Activated B cell treated with CpG ODN at 0.5 μM for 24 hours (primary cell): ENCODE results near the gene CENPX. TPM values are rescaled to one million over a fixed set of nuclear protein-coding genes. Genes with fewer than 3 reads are reported as not detected.

Experiments
- ATAC-seq: fragments of 200-7000 bp; cut with Tn5 transposase; one replicate; pipeline ENCODE4 v1.10.0; 2021; ENCODE audit warnings: low read depth, mild to moderate bottlenecking, moderate library complexity
- CTCF ChIA-PET: fragments of 350-600 bp; sonication (Branson Sonifier 250); formaldehyde crosslinking; loops from one replicate; lab custom pipeline; 2021; ENCODE audit warnings: antibody characterized with exemption; lab: Charles Lee
- POLR2A ChIA-PET: fragments of 350-600 bp; sonication (Branson Sonifier 250); formaldehyde crosslinking; loops from one replicate; lab custom pipeline; 2021; ENCODE audit warnings: antibody characterized with exemption; lab: Charles Lee
- DNase-seq: peaks from one replicate; pipeline ENCODE4 v3.0.0; 2022
- H3K27ac Mint-ChIP-seq: one replicate; pipeline ENCODE4 v1.8.0; 2020; ENCODE audit warnings: mixed read lengths
- H3K27me3 Mint-ChIP-seq: one replicate; pipeline ENCODE4 v1.8.0; 2021; ENCODE audit warnings: mixed read lengths
- H3K36me3 Mint-ChIP-seq: one replicate; pipeline ENCODE4 v1.8.0; 2021; ENCODE audit warnings: low read depth, mixed read lengths
- H3K4me1 Mint-ChIP-seq: one replicate; pipeline ENCODE4 v1.8.0; 2021; ENCODE audit warnings: mixed read lengths
- H3K4me3 Mint-ChIP-seq: one replicate; pipeline ENCODE4 v1.8.0; 2020; ENCODE audit warnings: mild to moderate bottlenecking, mixed read lengths
- H3K9me3 Mint-ChIP-seq: one replicate; pipeline ENCODE4 v1.8.0; 2020; ENCODE audit warnings: mixed read lengths
- CTCF ChIP-seq: fragments of 200-600 bp; IDR thresholded peaks from one replicate; pipeline ENCODE4 v1.8.0; 2022; ENCODE audit warnings: antibody characterized with exemption, mild to moderate bottlenecking
- intact Hi-C: fragments of 100-400 bp; cut with micrococcal nuclease; formaldehyde crosslinking; loops from one replicate; pipeline ENCODE4 v1.15.1; 2024
- total RNA-seq: library from RNA; stranded (reverse); gene quantifications from 2 replicates; pipeline ENCODE4 v1.2.3, GENCODE V29; 2022

The CENPX gene
- total RNA-seq, 1 donor from 2014 or later, result 41.7 TPM

GRCh38 chr17:82021107-82021899, 1.4 kb downstream of the CENPX start:
- Mint-ChIP-seq H3K27me3 (no peaks in the 10 kb centered on the region), H3K27ac (peak overlapping the region; percentile 35), H3K4me1 (peaks cover 22% of the 10 kb centered on the region), H3K9me3 (no peaks in the 10 kb centered on the region), H3K4me3 (peak overlapping the region; percentile 85), H3K36me3 (peaks cover 4% of the 10 kb centered on the region)
- TF ChIP-seq CTCF, result no peak
- intact Hi-C loops, result loop anchor here (1.0 to 5.0 kb wide), 3 partner anchors 62 to 476 kb away; partner anchors contain the start of gene ARHGDIA
- ChIA-PET CTCF (interaction anchor here (1.0 to 5.9 kb wide), 4 partner anchors 14 to 62 kb away, joined by 3 to 59 read pairs (median 3); partner anchors contain the start of genes DCXR and NOTUM), POLR2A (interaction anchor here (0.7 to 3.2 kb wide), 8 partner anchors 16 to 188 kb away, joined by 3 to 43 read pairs (median 6); partner anchors contain the start of genes ASPSCR1, DCXR, FASN and MCRIP1)
- no peak for DNase-seq
- no peak for ATAC-seq

DNA sequence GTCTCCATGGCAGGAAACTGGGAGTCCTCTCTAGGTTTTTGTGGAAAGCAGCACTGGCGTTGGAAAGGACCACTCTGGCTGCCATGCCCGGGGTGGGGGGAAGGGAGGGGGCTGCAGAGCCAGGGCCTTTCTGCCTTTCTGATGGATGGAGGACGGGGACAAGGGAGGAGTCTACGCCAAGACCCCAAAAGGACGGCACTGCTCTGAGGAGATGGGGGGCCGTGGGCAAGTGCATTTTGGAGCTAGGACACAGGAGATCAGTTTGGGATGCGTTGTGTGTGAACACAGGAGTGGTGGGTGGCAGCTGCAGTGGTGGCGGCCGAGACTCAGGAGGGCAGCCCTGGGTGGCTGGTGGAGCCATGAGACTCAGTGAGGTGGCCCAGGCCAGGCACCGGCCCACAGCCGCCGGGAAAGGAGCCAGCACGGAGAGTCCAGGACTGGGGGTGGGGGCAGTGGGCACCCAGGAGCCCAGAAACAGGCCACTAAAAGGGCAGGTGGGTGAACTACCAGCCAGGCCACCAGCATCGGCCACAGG, 2.0 kb downstream of the CENPX start:
- ChIA-PET CTCF (interaction anchor here (1.0 to 5.9 kb wide), 6 partner anchors 9 to 182 kb away, joined by 3 to 59 read pairs (median 3); partner anchors contain the start of genes DCXR and NOTUM), POLR2A (interaction anchor here (0.6 to 3.2 kb wide), 9 partner anchors 17 to 187 kb away, joined by 3 to 12 read pairs (median 4); partner anchors contain the start of genes ASPSCR1, DCXR, FASN and MCRIP1)
- Mint-ChIP-seq H3K4me1 (peaks cover 22% of the 10 kb centered on the region), H3K27me3 (no peaks in the 10 kb centered on the region), H3K36me3 (peaks cover 4% of the 10 kb centered on the region), H3K4me3 (no peak overlapping the region), H3K27ac (no peak overlapping the region), H3K9me3 (no peaks in the 10 kb centered on the region)
- intact Hi-C loops, result loop anchor here (1.0 to 5.0 kb wide), 3 partner anchors 61 to 477 kb away; partner anchors contain the start of gene ARHGDIA
- TF ChIP-seq CTCF, result no peak
- DNase-seq (no peak), ATAC-seq (no peak)

DNA sequence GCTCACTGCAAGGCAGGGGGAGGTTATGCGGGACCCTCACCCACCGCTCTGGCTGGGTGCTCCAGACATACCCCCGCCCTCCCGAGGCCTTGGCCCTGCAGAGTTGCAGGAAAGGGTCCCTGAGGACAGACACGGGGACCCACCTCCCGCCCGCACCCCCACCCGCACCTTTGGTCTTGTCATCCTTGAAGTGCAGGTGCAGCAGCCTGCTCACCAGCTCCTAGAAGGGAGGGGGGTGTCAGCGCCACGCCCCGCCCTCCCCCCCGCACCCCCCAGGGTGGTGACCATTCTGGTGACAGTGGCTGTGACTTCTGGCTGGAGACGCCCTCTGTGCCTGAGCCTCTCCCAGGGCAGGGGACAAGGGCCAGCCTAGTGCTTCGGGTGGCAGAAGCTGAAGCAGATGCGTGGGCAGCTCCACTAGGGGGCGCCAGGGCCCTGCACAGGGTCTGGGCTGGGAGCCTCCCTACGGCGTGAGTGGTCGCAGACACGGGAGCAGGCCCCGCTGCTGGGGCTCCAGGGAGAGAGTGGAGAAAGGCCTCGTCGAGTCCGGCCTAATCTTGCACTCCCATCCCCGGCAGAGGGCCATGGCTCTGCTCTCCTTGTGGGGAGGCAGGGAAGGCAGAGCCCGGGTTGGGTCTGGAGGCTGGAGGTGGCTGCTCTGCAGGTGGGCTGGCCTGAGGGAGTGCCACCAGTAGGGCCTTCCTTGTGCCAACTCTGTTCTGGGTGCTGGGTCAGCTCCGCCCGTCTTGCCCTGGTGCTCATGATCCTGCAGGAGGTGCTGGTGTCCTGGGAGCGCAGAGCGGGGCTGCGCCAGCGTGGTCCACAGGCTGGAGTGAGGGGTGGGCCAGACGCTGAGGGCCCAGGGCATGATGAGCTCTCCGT, 2.7 kb downstream of the CENPX start:
- Mint-ChIP-seq H3K9me3 (no peaks in the 10 kb centered on the region), H3K36me3 (peaks cover 4% of the 10 kb centered on the region), H3K4me3 (no peak overlapping the region), H3K27me3 (no peaks in the 10 kb centered on the region), H3K4me1 (peaks cover 22% of the 10 kb centered on the region), H3K27ac (no peak overlapping the region)
- POLR2A ChIA-PET, result interaction anchor here (0.6 to 3.2 kb wide), 7 partner anchors 18 to 487 kb away, joined by 3 to 12 read pairs (median 3); partner anchors contain the start of genes DCXR and MCRIP1
- TF ChIP-seq CTCF, result no peak
- no peak for ATAC-seq
- DNase-seq, result peak; percentile 59
- CTCF ChIA-PET, result interaction anchor here (1.0 to 5.9 kb wide), 5 partner anchors 10 to 182 kb away, joined by 3 to 59 read pairs (median 3); partner anchors contain the start of gene NOTUM
- intact Hi-C loops, result loop anchor here (5.0 kb wide), 2 partner anchors 148 to 477 kb away; partner anchors contain the start of gene ARHGDIA

DNA sequence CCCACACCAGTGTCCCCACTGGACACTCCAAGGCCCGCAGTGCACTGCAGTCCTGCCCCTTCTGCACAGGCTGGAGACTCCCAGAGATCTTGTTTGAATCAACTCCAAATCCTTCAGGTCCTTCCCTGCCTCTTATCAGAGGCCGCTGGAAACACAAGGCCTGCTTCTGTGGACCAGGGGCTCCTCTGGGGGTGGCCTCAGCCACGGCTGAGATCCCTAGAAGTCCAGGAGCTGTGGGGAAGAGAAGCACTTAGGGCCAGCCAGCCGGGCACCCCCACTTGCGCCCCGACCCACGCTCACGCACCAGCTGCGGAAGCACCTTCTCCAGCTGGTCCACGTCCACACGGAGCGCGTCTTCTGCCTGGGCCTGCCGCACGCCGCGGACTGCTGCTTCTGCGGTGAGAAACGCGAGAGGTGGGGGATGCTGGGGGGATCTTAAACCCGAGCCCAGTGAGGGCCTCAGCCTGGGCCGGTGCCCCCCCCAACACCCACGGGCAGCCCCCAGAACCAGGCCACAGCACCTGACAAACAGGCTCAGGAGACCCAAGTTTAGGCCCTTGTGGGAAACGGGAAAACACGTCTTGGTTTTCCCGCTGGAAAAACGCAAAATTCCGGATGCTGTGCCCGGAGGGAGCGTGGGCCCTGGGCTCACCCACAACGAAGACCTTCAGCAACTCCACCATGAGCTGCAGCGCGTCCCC, 3.5 kb downstream of the CENPX start:
- POLR2A ChIA-PET, result interaction anchor here (0.8 to 1.2 kb wide), 2 partner anchors 22 to 41 kb away, joined by 3 read pairs; no protein-coding TSS in a partner anchor
- Mint-ChIP-seq H3K9me3 (no peaks in the 10 kb centered on the region), H3K4me3 (no peak overlapping the region), H3K27me3 (no peaks in the 10 kb centered on the region), H3K27ac (no peak overlapping the region), H3K4me1 (peaks cover 22% of the 10 kb centered on the region), H3K36me3 (peaks cover 4% of the 10 kb centered on the region)
- ATAC-seq (no peak), DNase-seq (no peak)
- no peak for TF ChIP-seq CTCF
- CTCF ChIA-PET, result interaction anchor here (1.0 to 5.9 kb wide), 4 partner anchors 10 to 183 kb away, joined by 3 to 59 read pairs (median 3); no protein-coding TSS in a partner anchor
- intact Hi-C loops, result no loop called here
